Mesenteric fat pad (tissue), 1 donor: ENCODE results near the gene HTR4. TPM values are rescaled to one million over a fixed set of nuclear protein-coding genes. Genes with fewer than 3 reads are reported as not detected.

Experiments
- DNase-seq: peaks from one replicate; pipeline ENCODE4 v3.0.0-alpha.2; 2020; ENCODE audit warnings: low spot score
- total RNA-seq: library from RNA; stranded (reverse); fragmentation: NEBNext Ultra II Directional; extraction: Animal tissue kit (Norgen Biotek cat#: 25700); gene quantifications from one replicate; pipeline ENCODE4 v1.2.1, GENCODE V29; 2021
- donor health status: DM: yes; HTN: yes; CAD: no.

Gene HTR4
- total RNA-seq, 1 donor from 2014 or later: 0.16 TPM

GRCh38 chr5:148615644-148616275, 38.6 kb downstream of the HTR4 start:
- DNase-seq: no peak

GRCh38 chr5:148607406-148607805, 46.9 kb downstream of the HTR4 start:
- DNase-seq: no peak

- DNase-seq: no peak
These were observed 48.0 kb downstream of the HTR4 start for GRCh38 chr5:148606296-148606695.

GRCh38 chr5:148599187-148599586, 55.1 kb downstream of the HTR4 start:
- DNase-seq: no peak

- DNase-seq: no peak
These were observed 58.6 kb downstream of the HTR4 start for GRCh38 chr5:148595697-148596096.

- DNase-seq: no peak
These were observed 67.5 kb downstream of the HTR4 start for GRCh38 chr5:148586796-148587195.

GRCh38 chr5:148585988-148586387, 68.3 kb downstream of the HTR4 start:
- DNase-seq: no peak

- no peak for DNase-seq
These were observed 70.2 kb downstream of the HTR4 start for GRCh38 chr5:148584103-148584502.

- no peak for DNase-seq
These were observed 70.8 kb downstream of the HTR4 start for GRCh38 chr5:148583421-148583965.

GRCh38 chr5:148574167-148574566, 80.2 kb downstream of the HTR4 start:
- DNase-seq: no peak

GRCh38 chr5:148573374-148573773, 81.0 kb downstream of the HTR4 start:
- DNase-seq: no peak

GRCh38 chr5:148569948-148570347, 84.4 kb downstream of the HTR4 start:
- no peak for DNase-seq

- DNase-seq: no peak
These were observed 89.2 kb downstream of the HTR4 start for GRCh38 chr5:148565148-148565547.

- DNase-seq: no peak
These were observed 91.3 kb downstream of the HTR4 start for GRCh38 chr5:148563021-148563420.

GRCh38 chr5:148561801-148562311, 92.5 kb downstream of the HTR4 start:
- DNase-seq: no peak

GRCh38 chr5:148559461-148559860, 94.9 kb downstream of the HTR4 start:
- no peak for DNase-seq

- DNase-seq: no peak
These were observed 95.4 kb downstream of the HTR4 start for GRCh38 chr5:148558892-148559291.

GRCh38 chr5:148556835-148557234, 97.5 kb downstream of the HTR4 start:
- DNase-seq: no peak

- no peak for DNase-seq
These were observed 99.7 kb downstream of the HTR4 start for GRCh38 chr5:148554621-148555020.

GRCh38 chr5:148543727-148544126, 110.6 kb downstream of the HTR4 start:
- DNase-seq: no peak

- DNase-seq: no peak
These were observed 111.5 kb downstream of the HTR4 start for GRCh38 chr5:148542812-148543211.

GRCh38 chr5:148541054-148541835, 113.1 kb downstream of the HTR4 start:
- DNase-seq: no peak
